Measurements from ENCODE around the gene LSR.

LSR gene

GRCh38 chr19:35209646-35210045, 39.2 kb upstream of the LSR start:
- Histone ChIP-seq H3K9me3 (ENCODE audit: control insufficient read depth, low read length) (no peaks in the 10 kb centered on the region), H3K27ac (ENCODE audit: low read depth, low read length, severe bottlenecking) (no peak overlapping the region), H3K4me1 (ENCODE audit: control insufficient read depth, insufficient read depth, low read length, poor library complexity, severe bottlenecking) (no peaks in the 10 kb centered on the region), H3K36me3 (ENCODE audit: control insufficient read depth, insufficient read depth, low read length) (no peaks in the 10 kb centered on the region), H3K4me3 (ENCODE audit: extremely low read depth, insufficient read depth, low read length, poor library complexity, severe bottlenecking) (no peak overlapping the region)
- WGBS, 2 experiments (ENCODE audit: insufficient coverage in 2 of 2): 100% methylated on average over 2 of the region's 4 CpGs; no CpG with 5 or more reads in 1 of the 2 experiments

GRCh38 chr19:35211545-35212230, 37.1 kb upstream of the LSR start:
- H3K9me3 ChIP-seq (ENCODE audit: control insufficient read depth, low read length): no peaks in the 10 kb centered on the region
- 92 to 97% methylated on average over 6 of the region's 7 CpGs for WGBS, 2 experiments (ENCODE audit: insufficient coverage in 2 of 2)
- H3K4me1 ChIP-seq (ENCODE audit: control insufficient read depth, insufficient read depth, low read length, poor library complexity, severe bottlenecking): no peaks in the 10 kb centered on the region
- H3K4me3 ChIP-seq (ENCODE audit: extremely low read depth, insufficient read depth, low read length, poor library complexity, severe bottlenecking): no peak overlapping the region
- H3K27ac ChIP-seq (ENCODE audit: low read depth, low read length, severe bottlenecking): no peak overlapping the region
- no peaks in the 10 kb centered on the region for H3K36me3 ChIP-seq (ENCODE audit: control insufficient read depth, insufficient read depth, low read length)

- 62 to 69% methylated on average over 6 to 7 of the region's 7 CpGs for WGBS, 2 experiments (ENCODE audit: insufficient coverage in 2 of 2)
- Histone ChIP-seq H3K9me3 (ENCODE audit: control insufficient read depth, low read length) (no peaks in the 10 kb centered on the region), H3K27ac (ENCODE audit: low read depth, low read length, severe bottlenecking) (no peak overlapping the region), H3K36me3 (ENCODE audit: control insufficient read depth, insufficient read depth, low read length) (no peaks in the 10 kb centered on the region), H3K4me3 (ENCODE audit: extremely low read depth, insufficient read depth, low read length, poor library complexity, severe bottlenecking) (no peak overlapping the region), H3K4me1 (ENCODE audit: control insufficient read depth, insufficient read depth, low read length, poor library complexity, severe bottlenecking) (no peaks in the 10 kb centered on the region)
Observed at GRCh38 chr19:35212241-35212640, 36.6 kb upstream of the LSR start.

GRCh38 chr19:35213663-35214632, 34.9 kb upstream of the LSR start:
- Histone ChIP-seq H3K27ac (ENCODE audit: low read depth, low read length, severe bottlenecking) (no peak overlapping the region), H3K36me3 (ENCODE audit: control insufficient read depth, insufficient read depth, low read length) (no peaks in the 10 kb centered on the region), H3K9me3 (ENCODE audit: control insufficient read depth, low read length) (no peaks in the 10 kb centered on the region), H3K4me3 (ENCODE audit: extremely low read depth, insufficient read depth, low read length, poor library complexity, severe bottlenecking) (no peak overlapping the region), H3K4me1 (ENCODE audit: control insufficient read depth, insufficient read depth, low read length, poor library complexity, severe bottlenecking) (no peaks in the 10 kb centered on the region)
- 93 to 96% methylated on average over 14 to 16 of the region's 21 CpGs for WGBS, 2 experiments (ENCODE audit: insufficient coverage in 2 of 2)

- no peaks in the 10 kb centered on the region for H3K4me1 ChIP-seq (ENCODE audit: control insufficient read depth, insufficient read depth, low read length, poor library complexity, severe bottlenecking)
- H3K4me3 ChIP-seq (ENCODE audit: extremely low read depth, insufficient read depth, low read length, poor library complexity, severe bottlenecking): no peak overlapping the region
- no peaks in the 10 kb centered on the region for H3K36me3 ChIP-seq (ENCODE audit: control insufficient read depth, insufficient read depth, low read length)
- H3K9me3 ChIP-seq (ENCODE audit: control insufficient read depth, low read length): peaks cover 9% of the 10 kb centered on the region
- 77 to 81% methylated on average over 2 to 5 of the region's 7 CpGs for WGBS, 2 experiments (ENCODE audit: insufficient coverage in 2 of 2)
- H3K27ac ChIP-seq (ENCODE audit: low read depth, low read length, severe bottlenecking): no peak overlapping the region
Observed at GRCh38 chr19:35214766-35215422, 33.9 kb upstream of the LSR start.

GRCh38 chr19:35216016-35216832, 32.6 kb upstream of the LSR start:
- 81 to 86% methylated on average over 3 to 5 of the region's 8 CpGs for WGBS, 2 experiments (ENCODE audit: insufficient coverage in 2 of 2)

GRCh38 chr19:35216833-35217648, 31.8 kb upstream of the LSR start:
- WGBS, 2 experiments (ENCODE audit: insufficient coverage in 2 of 2): 64% methylated on average over 3 of the region's 3 CpGs; no CpG with 5 or more reads in 1 of the 2 experiments
- Histone ChIP-seq H3K27ac (ENCODE audit: low read depth, low read length, severe bottlenecking) (no peak overlapping the region), H3K36me3 (ENCODE audit: control insufficient read depth, insufficient read depth, low read length) (no peaks in the 10 kb centered on the region)

More at GRCh38 chr19:35216016-35216832, 32.6 kb upstream of the LSR start:
- Histone ChIP-seq H3K4me1 (ENCODE audit: control insufficient read depth, insufficient read depth, low read length, poor library complexity, severe bottlenecking) (no peaks in the 10 kb centered on the region), H3K4me3 (ENCODE audit: extremely low read depth, insufficient read depth, low read length, poor library complexity, severe bottlenecking) (no peak overlapping the region), H3K27ac (ENCODE audit: low read depth, low read length, severe bottlenecking) (no peak overlapping the region), H3K36me3 (ENCODE audit: control insufficient read depth, insufficient read depth, low read length) (no peaks in the 10 kb centered on the region), H3K9me3 (ENCODE audit: control insufficient read depth, low read length) (peaks cover 10% of the 10 kb centered on the region)

GRCh38 chr19:35217649-35217990, 31.2 kb upstream of the LSR start:
- no peak overlapping the region for H3K4me3 ChIP-seq (ENCODE audit: extremely low read depth, insufficient read depth, low read length, poor library complexity, severe bottlenecking)
- peaks cover 14% of the 10 kb centered on the region for H3K9me3 ChIP-seq (ENCODE audit: control insufficient read depth, low read length)
- H3K27ac ChIP-seq (ENCODE audit: low read depth, low read length, severe bottlenecking): no peak overlapping the region
- H3K4me1 ChIP-seq (ENCODE audit: control insufficient read depth, insufficient read depth, low read length, poor library complexity, severe bottlenecking): no peaks in the 10 kb centered on the region
- H3K36me3 ChIP-seq (ENCODE audit: control insufficient read depth, insufficient read depth, low read length): no peaks in the 10 kb centered on the region

More at GRCh38 chr19:35216833-35217648, 31.8 kb upstream of the LSR start:
- Histone ChIP-seq H3K9me3 (ENCODE audit: control insufficient read depth, low read length) (peaks cover 10% of the 10 kb centered on the region), H3K4me3 (ENCODE audit: extremely low read depth, insufficient read depth, low read length, poor library complexity, severe bottlenecking) (no peak overlapping the region), H3K4me1 (ENCODE audit: control insufficient read depth, insufficient read depth, low read length, poor library complexity, severe bottlenecking) (no peaks in the 10 kb centered on the region)

GRCh38 chr19:35219008-35219407, 29.8 kb upstream of the LSR start:
- Histone ChIP-seq H3K36me3 (ENCODE audit: control insufficient read depth, insufficient read depth, low read length) (no peaks in the 10 kb centered on the region), H3K9me3 (ENCODE audit: control insufficient read depth, low read length) (peaks cover 14% of the 10 kb centered on the region), H3K4me3 (ENCODE audit: extremely low read depth, insufficient read depth, low read length, poor library complexity, severe bottlenecking) (no peak overlapping the region), H3K27ac (ENCODE audit: low read depth, low read length, severe bottlenecking) (no peak overlapping the region), H3K4me1 (ENCODE audit: control insufficient read depth, insufficient read depth, low read length, poor library complexity, severe bottlenecking) (no peaks in the 10 kb centered on the region)
- WGBS, 2 experiments (ENCODE audit: insufficient coverage in 2 of 2): 100% methylated on average over 1 of the region's 1 CpG; no CpG with 5 or more reads in 1 of the 2 experiments

Measured in mesodermal cell (in vitro differentiated cells).